ENCODE data around the gene ILKAP. TPM values are rescaled to one million over a fixed set of nuclear protein-coding genes. Genes with fewer than 3 reads are reported as not detected.
A peak's percentile ranks its signal among the peaks of the same experiment; 100 is the strongest.

The ILKAP gene
- total RNA-seq, 1 donor from 2014 or later = 15.8 TPM

DNA sequence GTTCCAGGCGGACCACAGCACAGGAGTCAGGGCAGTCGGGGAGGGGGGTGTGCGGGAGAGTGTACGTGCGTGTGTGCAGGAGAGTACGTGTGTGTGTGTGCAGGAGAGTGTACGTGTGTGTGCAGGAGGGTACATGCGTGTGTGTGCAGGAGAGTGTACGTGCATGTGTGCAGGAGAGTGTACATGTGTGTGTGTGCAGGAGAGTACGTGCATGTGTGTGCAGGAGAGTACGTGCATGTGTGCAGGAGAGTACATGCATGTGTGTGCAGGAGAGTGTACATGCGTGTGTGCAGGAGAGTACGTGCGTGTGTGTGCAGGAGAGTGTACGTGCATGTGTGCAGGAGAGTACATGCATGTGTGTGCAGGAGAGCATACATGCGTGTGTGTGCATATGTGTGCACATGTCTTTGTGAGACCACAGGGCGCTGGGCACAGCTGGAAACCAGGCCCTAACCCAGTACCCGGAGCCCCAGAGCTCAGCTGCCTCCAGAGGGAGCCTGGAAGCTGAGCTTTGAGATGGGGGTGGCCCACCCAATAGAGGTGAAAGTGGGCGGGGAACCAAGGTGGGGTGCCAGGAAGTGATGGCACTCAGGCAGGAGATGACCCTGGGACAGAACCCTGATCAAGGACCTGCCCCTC, 78.9 kb downstream of the ILKAP start:
- no peak for DNase-seq (ENCODE audit: low read depth in 2 of 2)

DNA sequence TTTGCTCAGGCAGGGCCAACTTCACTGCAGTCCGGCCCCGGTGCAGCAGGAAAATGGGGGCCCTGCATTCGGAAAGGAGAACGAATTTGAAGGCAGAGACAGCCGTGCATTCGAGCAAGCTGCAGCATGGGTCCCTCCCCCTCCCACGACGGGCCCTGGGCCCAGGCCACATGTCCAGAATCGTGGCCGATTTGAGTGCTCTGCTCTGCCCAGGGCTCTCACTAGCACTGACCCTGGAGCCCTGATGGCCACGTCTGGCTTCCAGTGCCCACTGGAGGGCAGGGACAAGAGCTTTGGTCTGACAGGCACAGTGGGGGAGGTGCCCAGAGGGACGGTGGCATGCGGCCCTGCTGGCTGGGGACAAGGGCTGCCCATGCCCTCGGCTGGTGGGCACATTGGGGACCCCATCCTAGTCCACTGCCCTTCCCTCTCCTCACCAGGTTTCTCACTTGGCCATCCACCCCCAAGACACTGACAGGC, 79.5 kb downstream of the ILKAP start:
- no peak for DNase-seq (ENCODE audit: low read depth in 2 of 2)

DNA sequence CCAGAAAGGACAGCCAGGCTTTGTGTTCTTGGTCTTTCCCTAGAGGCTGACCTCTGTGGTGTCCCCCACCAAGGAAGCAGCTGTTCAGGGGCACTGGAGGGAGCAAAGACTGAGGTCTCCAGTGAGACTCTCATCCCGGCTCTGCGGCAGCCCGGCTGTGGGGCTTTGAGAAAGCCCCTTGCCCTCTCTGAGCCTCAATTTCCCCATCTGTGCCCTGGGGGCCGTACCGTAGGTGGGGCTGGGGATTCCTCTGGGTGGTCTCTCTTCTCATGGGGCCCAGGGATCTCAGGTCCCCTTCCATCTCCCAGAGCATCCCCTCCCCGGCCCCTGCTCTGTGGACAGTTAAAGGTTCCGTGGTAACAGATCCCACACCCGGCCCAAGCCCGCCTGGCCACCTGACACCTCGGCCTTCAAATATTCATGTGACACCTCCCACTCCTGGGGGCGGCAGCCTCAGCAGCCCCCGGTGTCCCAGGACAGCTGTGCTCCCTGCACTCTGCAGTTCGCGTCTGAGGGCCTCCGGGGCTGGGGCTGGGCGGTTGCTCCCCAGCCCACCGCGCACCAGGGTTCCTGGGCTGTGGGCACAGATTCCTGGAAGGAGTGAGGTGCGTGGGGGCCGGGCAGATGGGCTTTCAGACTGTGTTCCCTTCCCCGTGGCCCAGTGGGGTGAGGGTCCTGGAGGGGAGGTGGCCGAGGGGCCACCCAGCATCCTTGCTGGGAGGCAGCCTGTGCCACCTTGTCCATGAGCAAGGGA, 80.1 kb downstream of the ILKAP start:
- DNase-seq (ENCODE audit: low read depth in 2 of 2) = no peak

DNA sequence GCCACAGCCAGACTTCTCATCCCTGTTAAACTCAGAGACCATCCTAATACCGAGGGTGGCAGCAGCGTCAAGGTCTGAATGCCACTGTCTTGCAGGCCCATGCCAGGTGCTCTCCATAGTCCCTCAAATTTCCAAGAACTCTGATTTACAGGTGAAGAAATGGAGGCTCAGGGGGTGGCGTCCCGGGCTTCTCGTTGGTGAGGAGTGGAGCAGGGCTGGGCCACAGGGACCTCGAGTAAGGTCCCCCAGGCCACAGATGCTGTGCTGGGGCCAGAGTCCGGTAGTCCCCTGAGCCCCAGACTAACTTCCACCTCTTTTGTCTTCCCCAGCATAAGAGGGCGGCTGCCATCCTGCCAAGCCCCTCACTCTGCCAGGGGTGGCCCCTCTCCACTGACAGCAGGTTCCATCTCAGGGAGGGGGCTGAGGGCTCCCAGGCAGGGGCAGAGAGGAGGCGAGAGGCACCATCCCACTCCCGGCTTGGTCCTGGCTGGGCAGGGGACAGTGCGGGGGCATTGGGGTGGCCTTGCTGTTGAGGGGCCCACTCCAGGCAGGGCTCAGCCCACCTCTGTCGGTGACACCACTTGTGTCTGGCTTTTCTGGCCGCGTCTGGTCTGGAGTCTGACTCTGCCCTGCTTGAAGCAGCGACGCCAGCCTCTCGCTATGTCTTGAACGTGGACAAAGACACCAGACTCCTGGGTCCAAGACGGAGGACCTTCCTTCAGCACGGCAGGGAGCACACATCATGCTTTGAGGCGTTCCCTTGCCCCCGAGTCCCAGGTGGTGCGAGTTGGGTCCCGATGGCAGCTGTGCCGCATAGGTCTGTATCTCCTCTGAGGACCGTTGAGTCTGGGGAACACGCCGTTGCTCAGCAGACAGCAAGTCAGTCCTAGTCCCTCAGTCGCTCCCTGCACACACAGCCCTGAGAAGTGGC, 80.9 kb downstream of the ILKAP start:
- DNase-seq (ENCODE audit: low read depth in 2 of 2) = no peak

DNA sequence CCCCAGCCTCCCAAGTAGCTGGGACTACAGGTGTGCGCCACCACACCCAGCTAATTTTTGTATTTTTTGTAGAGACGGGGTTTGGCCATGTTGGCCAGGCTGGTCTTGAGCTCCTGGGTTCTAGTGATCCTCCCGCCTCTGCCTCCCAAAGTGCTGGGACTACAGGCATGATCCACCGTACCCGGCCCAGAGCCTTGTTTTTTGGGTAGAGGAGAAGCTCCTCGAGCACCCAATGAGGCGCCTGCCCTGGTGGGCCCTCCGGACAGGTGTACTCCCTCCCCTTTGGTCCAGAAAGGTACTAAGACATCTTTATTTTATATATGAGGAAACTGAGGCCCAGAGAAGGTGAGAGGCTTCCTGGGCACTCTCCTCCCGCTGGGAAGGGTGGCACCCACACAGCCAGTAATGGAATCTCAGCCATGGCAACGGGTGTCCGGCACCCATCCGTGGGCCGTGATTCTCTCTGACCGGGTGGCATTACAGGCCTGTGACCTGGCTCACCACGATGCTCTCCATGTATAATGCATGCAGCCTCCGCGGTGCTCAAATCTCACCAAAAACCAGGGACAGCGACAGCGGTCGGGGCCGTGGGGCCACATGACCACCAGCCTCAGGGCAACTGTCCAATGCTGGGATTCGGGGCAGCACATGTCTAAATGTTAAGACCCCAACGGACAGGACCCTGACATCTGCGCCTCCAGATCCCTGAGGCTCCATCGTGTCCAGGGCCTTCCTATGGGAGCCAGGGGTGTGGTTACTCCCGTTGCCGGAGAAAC, 81.8 kb downstream of the ILKAP start:
- no peak for DNase-seq (ENCODE audit: low read depth in 2 of 2)

DNA sequence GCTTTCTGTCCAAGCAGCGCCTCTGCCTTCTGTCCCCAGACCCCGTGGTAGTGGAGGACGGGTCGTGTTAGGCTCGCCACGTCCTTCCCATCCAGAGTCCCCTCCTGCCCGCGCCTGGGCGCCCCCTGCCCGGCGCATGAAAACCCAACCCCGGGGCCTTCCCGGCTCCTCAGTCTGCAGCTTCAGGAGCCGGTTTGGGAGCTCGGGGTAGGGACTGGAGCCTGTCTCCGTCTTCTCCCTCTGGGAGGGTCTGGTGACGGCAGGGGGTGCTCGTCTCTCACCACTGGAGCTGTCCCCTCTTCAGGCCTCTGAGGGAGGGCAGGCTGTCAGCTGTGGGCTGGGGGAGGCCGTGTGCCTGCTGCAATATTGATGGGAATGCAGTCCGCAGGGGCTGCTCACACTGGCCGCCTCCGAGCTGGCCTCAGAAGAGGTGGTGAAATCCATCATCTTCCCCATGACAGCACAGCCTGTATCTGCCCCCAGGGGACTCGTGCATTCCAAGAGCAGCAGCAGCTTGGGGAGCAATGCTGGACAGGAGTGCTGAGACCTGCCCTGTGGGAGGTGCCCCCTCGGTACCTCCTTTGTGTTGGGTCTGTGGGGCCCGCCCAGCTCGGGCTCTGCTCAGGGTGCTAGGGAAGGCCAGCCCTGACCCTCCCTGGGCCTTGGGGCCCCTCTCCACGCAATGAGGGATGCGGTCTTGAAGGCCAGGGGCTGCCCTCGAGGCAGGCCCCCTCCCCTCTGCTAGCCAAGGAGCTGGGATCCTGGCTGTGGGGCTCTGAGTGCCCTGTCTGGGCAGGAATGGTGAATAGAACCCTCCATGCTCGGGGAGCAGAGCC, 82.8 kb downstream of the ILKAP start:
- DNase-seq (ENCODE audit: low read depth in 2 of 2) = peak in 1 of 2 donors; percentile 14

Other genes starting within 250 kb of the ILKAP start
- gene UBE2F, start 236.7 kb downstream of the ILKAP start, total RNA-seq = 31.1 and 31.4 TPM in 2 replicates
- gene SCLY, start 142.7 kb downstream of the ILKAP start, total RNA-seq = 12.1 and 16.0 TPM in 2 replicates
- not detected in 2 replicates for gene ESPNL, start 103.4 kb downstream of the ILKAP start, total RNA-seq
- not detected in 2 replicates for gene KLHL30, start 65.0 kb downstream of the ILKAP start, total RNA-seq
- 0.13 TPM in 2 replicates for gene ERFE, start 44.7 kb downstream of the ILKAP start, total RNA-seq
- gene HES6, start 36.3 kb upstream of the ILKAP start, total RNA-seq = 2.0 and 2.1 TPM in 2 replicates
- 1.7 and 2.7 TPM in 2 replicates for gene PER2, start 84.9 kb upstream of the ILKAP start, total RNA-seq
- 6.0 and 6.8 TPM in 2 replicates for gene TRAF3IP1, start 116.8 kb upstream of the ILKAP start, total RNA-seq
- 5.8 and 7.1 TPM in 2 replicates for gene ASB1, start 223.2 kb upstream of the ILKAP start, total RNA-seq

Data from dermis microvascular lymphatic vessel endothelial cell (primary cell).